ENCODE results near the gene ZNF670. TPM values are rescaled to one million over a fixed set of nuclear protein-coding genes. Genes with fewer than 3 reads are reported as not detected.

Gene ZNF670
- total RNA-seq, 4 donors from 2014 or later = 1.9 to 4.6 (median 2.6) TPM

DNA sequence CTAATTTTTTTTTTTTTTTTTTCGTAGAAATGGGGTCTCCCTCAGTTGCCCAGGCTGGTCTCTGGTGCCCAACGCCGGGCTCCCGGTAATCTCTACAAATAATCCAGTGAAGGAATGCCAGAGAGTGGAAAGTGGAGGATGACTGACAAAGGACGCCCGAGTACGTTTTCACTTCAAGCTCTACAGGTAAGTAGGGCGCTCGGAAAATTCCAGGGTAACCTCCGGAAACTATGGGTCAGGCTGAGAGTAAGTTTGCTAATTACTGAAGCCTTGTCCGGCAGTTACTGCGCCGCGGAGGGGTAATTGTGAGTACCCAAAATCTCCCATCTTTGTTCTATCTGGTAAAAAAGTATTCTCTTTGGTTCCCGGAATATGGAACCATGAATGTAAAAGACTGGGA, 27.4 kb upstream of the ZNF670 start:
- 90 to 92% methylated on average over 6 to 15 of the region's 15 CpGs for WGBS, 2 donors (ENCODE audit: low coverage in 1 of 2)
- Histone ChIP-seq H3K27me3 (no peaks in the 10 kb centered on the region), H3K9me3 (peaks cover 0 to 9% of the 10 kb centered on the region in 2 donors), H3K4me1 (peaks cover 6 to 25% (median 8%) of the 10 kb centered on the region in 4 donors), H3K4me3 (no peak overlapping the region), H3K27ac (no peak overlapping the region), H3K36me3 (peaks cover 0 to 12% (median 5%) of the 10 kb centered on the region in 4 donors)
- no peak for TF ChIP-seq POLR2A (IDR thresholded peaks at IDR 0.05)
- TF ChIP-seq EP300 (IDR thresholded peaks at IDR 0.05; ENCODE audit: low read depth) = no peak
- TF ChIP-seq CTCF (IDR thresholded peaks at IDR 0.05) = no peak
- no peak for TF ChIP-seq POLR2AphosphoS5 (IDR thresholded peaks at IDR 0.05)
- intact Hi-C loops (cut with DNase I; ENCODE audit: low total_unique reads) = no loop called here
- DNase-seq = no peak
- in situ Hi-C loops (cut with MboI; ENCODE audit: low pct_ligation_motif_present in 1 of 4, low pct_unique_long_range_greater_than_20kb in 1 of 4, low sequenced_read_pairs in 3 of 4) = no loop called here

- 87 to 100% methylated on average over 5 to 13 of the region's 13 CpGs for WGBS, 2 donors (ENCODE audit: low coverage in 1 of 2)
- peak overlapping the region in 2 of 4 donors; percentile 91 to 92 for H3K27ac ChIP-seq
- H3K4me3 ChIP-seq = peak overlapping the region in 1 of 4 donors; percentile 94
- H3K36me3 ChIP-seq = peaks cover 0 to 22% (median 11%) of the 10 kb centered on the region in 4 donors
- no peak for DNase-seq
- H3K27me3 ChIP-seq = no peaks in the 10 kb centered on the region
- TF ChIP-seq CTCF (IDR thresholded peaks at IDR 0.05) (no peak), POLR2AphosphoS5 (IDR thresholded peaks at IDR 0.05) (no peak), EP300 (IDR thresholded peaks at IDR 0.05; ENCODE audit: low read depth) (no peak), POLR2A (IDR thresholded peaks at IDR 0.05) (no peak)
- intact Hi-C loops (cut with DNase I; ENCODE audit: low total_unique reads) (no loop called here), in situ Hi-C loops (cut with MboI; ENCODE audit: low pct_ligation_motif_present in 1 of 4, low pct_unique_long_range_greater_than_20kb in 1 of 4, low sequenced_read_pairs in 3 of 4) (no loop called here)
- H3K4me1 ChIP-seq = peaks cover 5 to 17% (median 8%) of the 10 kb centered on the region in 4 donors
- H3K9me3 ChIP-seq = peaks cover 6 to 18% of the 10 kb centered on the region in 2 donors
Observed at GRCh38 chr1:247104965-247105364, 26.4 kb upstream of the ZNF670 start.

- WGBS, 2 donors (ENCODE audit: low coverage in 1 of 2) = 0% methylated on average over 39 of the region's 58 CpGs; no CpG with 5 or more reads in 1 of the 2 donors
- peak within 1 kb of the TSS; percentile 73 to 94 (median 78) for H3K4me3 ChIP-seq
- intact Hi-C loops (cut with DNase I; ENCODE audit: low total_unique reads) (no loop called here), in situ Hi-C loops (cut with MboI; ENCODE audit: low pct_ligation_motif_present in 1 of 4, low pct_unique_long_range_greater_than_20kb in 1 of 4, low sequenced_read_pairs in 3 of 4) (no loop called here)
- peaks cover 6 to 18% of the 10 kb centered on the region in 2 donors for H3K9me3 ChIP-seq
- H3K27ac ChIP-seq = peak within 1 kb of the TSS; percentile 91 to 95 (median 92)
- H3K4me1 ChIP-seq = peaks cover 5 to 17% (median 8%) of the 10 kb centered on the region in 4 donors
- TF ChIP-seq CTCF (IDR thresholded peaks at IDR 0.05) (no peak), POLR2A (IDR thresholded peaks at IDR 0.05) (peak; percentile 92), POLR2AphosphoS5 (IDR thresholded peaks at IDR 0.05) (peak; percentile 92 to 96 (median 93))
- peaks cover 0 to 29% (median 12%) of the 10 kb centered on the region in 4 donors for H3K36me3 ChIP-seq
- DNase-seq = peak; percentile 98
- no peaks in the 10 kb centered on the region for H3K27me3 ChIP-seq
Observed at GRCh38 chr1:247103859-247104591, 25.4 kb upstream of the ZNF670 start, which contains the start of gene ZNF669. Gene ZNF669, minus strand, starts transcription at chr1:247104356. Its CDS starts 157 bp downstream, at chr1:247104199.

DNA sequence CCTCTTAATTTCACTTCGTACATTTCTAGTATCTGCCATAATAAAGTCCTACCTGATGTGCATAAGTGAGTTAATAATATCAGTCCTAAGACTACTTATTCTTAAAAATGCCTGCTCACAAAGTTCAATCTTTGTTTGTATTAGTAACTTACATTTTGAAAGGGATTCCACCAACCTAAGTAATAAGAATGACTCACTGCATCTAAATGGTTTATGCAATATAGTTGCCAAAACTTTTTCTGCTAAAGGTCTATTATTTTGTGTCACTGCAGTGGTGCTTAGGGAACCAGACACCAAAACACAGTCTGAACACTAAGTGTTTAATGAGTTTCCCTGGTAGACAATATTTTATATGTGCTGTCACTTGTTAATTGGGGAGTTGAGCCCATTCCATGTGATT, 23.8 kb upstream of the ZNF670 start:
- peaks cover 5 to 17% (median 8%) of the 10 kb centered on the region in 4 donors for H3K4me1 ChIP-seq
- TF ChIP-seq CTCF (IDR thresholded peaks at IDR 0.05) (no peak), POLR2AphosphoS5 (IDR thresholded peaks at IDR 0.05) (no peak), EP300 (IDR thresholded peaks at IDR 0.05; ENCODE audit: low read depth) (no peak), POLR2A (IDR thresholded peaks at IDR 0.05) (no peak)
- no peaks in the 10 kb centered on the region for H3K27me3 ChIP-seq
- H3K9me3 ChIP-seq = peaks cover 14 to 18% of the 10 kb centered on the region in 2 donors
- no peak for DNase-seq
- in situ Hi-C loops (cut with MboI; ENCODE audit: low pct_ligation_motif_present in 1 of 4, low pct_unique_long_range_greater_than_20kb in 1 of 4, low sequenced_read_pairs in 3 of 4) (no loop called here), intact Hi-C loops (cut with DNase I; ENCODE audit: low total_unique reads) (no loop called here)
- no peak overlapping the region for H3K4me3 ChIP-seq
- peaks cover 0 to 39% (median 12%) of the 10 kb centered on the region in 4 donors for H3K36me3 ChIP-seq
- H3K27ac ChIP-seq = no peak overlapping the region
- WGBS, 2 donors (ENCODE audit: low coverage in 1 of 2) = 100% methylated on average over 1 of the region's 1 CpG

Data from transverse colon (tissue), 4 donors.